Endothelial cell of umbilical vein (primary cell): ENCODE results near the gene NCR2. TPM values are rescaled to one million over a fixed set of nuclear protein-coding genes. Genes with fewer than 3 reads are reported as not detected.

ENCODE experiments used
- BruUV-seq: library from RNA; stranded (reverse); fragments of 400-500 nt; replicated peaks from 2 replicates; lab custom pipeline; 2021; lab: Mats Ljungman, UMichigan
- CTCF ChIA-PET: fragments of 300-600, 350-600 bp; sonication (Branson Sonifier 250); formaldehyde crosslinking; loops from one replicate; lab custom pipeline; 2021; ENCODE audit warnings: antibody characterized with exemption, inconsistent platforms; lab: Charles Lee
- POLR2A ChIA-PET: fragments of 300-600, 350-600 bp; sonication (Branson Sonifier 250); formaldehyde crosslinking; loops from one replicate; lab custom pipeline; 2021; ENCODE audit warnings: antibody characterized with exemption, inconsistent platforms; lab: Charles Lee
- DNase-seq: peaks from one replicate; pipeline ENCODE4 v3.0.0-alpha.2; 2011; ENCODE audit warnings: low read depth, low spot score
- FAIRE-seq: peaks from 2 replicates; lab custom pipeline; 2011; peaks lifted over from hg19 to GRCh38; lab: Jason Lieb, UNC
- H2AFZ ChIP-seq: 2 replicates; pipeline ENCODE4 v1.6.0; 2012; ENCODE audit warnings: low read depth, low read length, control low read depth, inconsistent platforms
- H3K27ac ChIP-seq: 2 replicates; pipeline ENCODE4 v1.5.1; 2011; ENCODE audit warnings: low read depth, mild to moderate bottlenecking, control low read depth, low read length, moderate library complexity; ENCODE audit not compliant: insufficient read depth
- H3K27me3 ChIP-seq, 2 experiments: 2 replicates each; pipeline versions ENCODE4 v1.6.0 to v1.6.1; 2011; ENCODE audit warnings: low read length in 2 of 2, mixed read lengths in 1 of 2; ENCODE audit not compliant: control insufficient read depth in 2 of 2, insufficient read depth in 2 of 2
- H3K36me3 ChIP-seq, 2 experiments: 2 replicates in 1 of 2; 3 replicates in 1 of 2; pipeline ENCODE4 v1.5.1; 2011; ENCODE audit warnings: low read length in 2 of 2, mild to moderate bottlenecking in 1 of 2, moderate library complexity in 1 of 2; ENCODE audit not compliant: control insufficient read depth in 2 of 2, insufficient read depth in 2 of 2; ENCODE audit errors: extremely low read depth in 1 of 2
- H3K4me1 ChIP-seq: 3 replicates; pipeline ENCODE4 v1.5.1; 2011; ENCODE audit warnings: mild to moderate bottlenecking, low read length; ENCODE audit not compliant: control insufficient read depth, insufficient read depth; ENCODE audit errors: extremely low read depth
- H3K4me2 ChIP-seq: 2 replicates; pipeline ENCODE4 v1.6.1; 2011; ENCODE audit warnings: low read length, control low read depth, mixed read lengths; ENCODE audit not compliant: insufficient read depth
- H3K4me3 ChIP-seq, 3 experiments: fragments of 200-600 bp in 1 of 3; sonication (generic), shearing (Covaris generic) in 1 of 3; replicated peaks in 1 of 3; 2 replicates each; pipeline ENCODE4 v1.5.1; 2011 to 2016; ENCODE audit warnings: control low read depth in 3 of 3, low read length in 3 of 3, mild to moderate bottlenecking in 2 of 3, inconsistent platforms in 1 of 3, low read depth in 1 of 3, moderate library complexity in 1 of 3; ENCODE audit not compliant: insufficient read depth in 1 of 3
- H3K79me2 ChIP-seq: 2 replicates; pipeline ENCODE4 v1.6.0; 2012; ENCODE audit warnings: low read length, inconsistent platforms; ENCODE audit not compliant: control insufficient read depth, insufficient read depth
- H3K9ac ChIP-seq: replicated peaks from 2 replicates; pipeline ENCODE3; 2011; ENCODE audit warnings: low read length, control low read depth; ENCODE audit not compliant: insufficient read depth; ENCODE audit errors: extremely low read depth
- H3K9me1 ChIP-seq: replicated peaks from 3 replicates; pipeline ENCODE4 v1.6.0; 2011; ENCODE audit warnings: mild to moderate bottlenecking, low read length; ENCODE audit not compliant: control insufficient read depth, insufficient read depth; ENCODE audit errors: extremely low read depth
- H3K9me3 ChIP-seq: replicated peaks from 2 replicates; pipeline ENCODE4 v1.5.1; 2012; ENCODE audit warnings: low read length, inconsistent platforms; ENCODE audit not compliant: control insufficient read depth, insufficient read depth
- H4K20me1 ChIP-seq: replicated peaks from 2 replicates; pipeline ENCODE3; 2011; ENCODE audit warnings: mild to moderate bottlenecking, low read length; ENCODE audit not compliant: control insufficient read depth, insufficient read depth; ENCODE audit errors: extremely low read depth
- CTCF ChIP-seq, 2 donors: IDR thresholded peaks; 1 replicate in 1 of 2; 2 replicates in 1 of 2; pipeline ENCODE4 v1.5.1; 2011; ENCODE audit warnings: low read length in 2 of 2, mild to moderate bottlenecking in 2 of 2, moderate library complexity in 2 of 2, control low read depth in 1 of 2, inconsistent platforms in 1 of 2, low read depth in 1 of 2; ENCODE audit not compliant: insufficient read depth in 1 of 2; ENCODE audit errors: extremely low read depth in 1 of 2
- EZH2 ChIP-seq: IDR thresholded peaks from 2 replicates; pipeline ENCODE4 v1.6.1; 2012; ENCODE audit warnings: borderline replicate concordance, low read depth, mild to moderate bottlenecking, moderate library complexity, low read length, inconsistent platforms; ENCODE audit not compliant: severe bottlenecking
- FOS ChIP-seq: IDR thresholded peaks from 2 replicates; pipeline ENCODE4 v1.6.1; 2011; ENCODE audit warnings: mild to moderate bottlenecking, low read length, moderate library complexity, borderline replicate concordance; ENCODE audit not compliant: insufficient read depth
- GATA2 ChIP-seq: IDR thresholded peaks from 2 replicates; pipeline ENCODE4 v1.7.0; 2011; ENCODE audit warnings: low read depth, mild to moderate bottlenecking, moderate library complexity, mixed read lengths, low read length; ENCODE audit not compliant: insufficient read length, insufficient read depth
- JUN ChIP-seq: IDR thresholded peaks from 2 replicates; pipeline ENCODE4 v1.6.1; 2011; ENCODE audit warnings: borderline replicate concordance, low read depth; ENCODE audit not compliant: insufficient read length, insufficient read depth
- MAX ChIP-seq: IDR thresholded peaks from 2 replicates; pipeline ENCODE4 v1.6.1; 2011; ENCODE audit not compliant: insufficient read depth, insufficient read length
- MYC ChIP-seq: IDR thresholded peaks from one replicate; pipeline ENCODE4 v1.6.1; 2011; ENCODE audit warnings: mild to moderate bottlenecking, low read depth, low read length
- POLR2A ChIP-seq: IDR thresholded peaks from 2 replicates; pipeline ENCODE4 v1.6.1; 2012; ENCODE audit warnings: low read depth, mild to moderate bottlenecking, control low read depth, low read length
- POLR2AphosphoS5 ChIP-seq: IDR thresholded peaks from 2 replicates; pipeline ENCODE4 v1.6.1; 2012; ENCODE audit warnings: low read depth, mild to moderate bottlenecking, control low read depth, low read length, moderate library complexity; ENCODE audit not compliant: insufficient read depth
- dilution Hi-C: fragments of 300-500 bp; cut with MboI; formaldehyde crosslinking; loops from one replicate; pipeline ENCODE4 v1.15.0; 2019; ENCODE audit warnings: low sequenced_read_pairs; ENCODE audit not compliant: extremely low pct_ligation_motif_present
- intact Hi-C: fragments of 100-400 bp; cut with micrococcal nuclease; formaldehyde crosslinking; loops from one replicate; pipeline ENCODE4 v1.10.0; 2022
- polyA plus RNA-seq, 4 experiments: library from polyadenylated mRNA; depleted of rRNA in 3 of 4; stranded (reverse) in 3 of 4; unstranded in 1 of 4; fragments of >200 nt; gene quantifications; 2 replicates each; pipeline versions ENCODE4 v1.2.1 to v1.2.3, GENCODE V29; 2011 to 2012; ENCODE audit warnings: missing spikeins in 1 of 4
- total RNA-seq: library from RNA; stranded (reverse); gene quantifications from 2 replicates; pipeline ENCODE4 v1.2.3, GENCODE V29; 2021

NCR2 gene
- total and polyA plus RNA-seq, 2 donors (not counting 3 experiments of a cell fraction or from before 2014, with no cell fraction given): not detected

GRCh38 chr6:41337709-41338108, 2.3 kb downstream of the NCR2 start:
- no peak for TF ChIP-seq MYC
- no peak for TF ChIP-seq POLR2A
- TF ChIP-seq JUN: no peak
- TF ChIP-seq EZH2: no peak
- TF ChIP-seq CTCF (IDR thresholded peaks at IDR 0.05; ENCODE audit: extremely low read depth in 1 of 2, insufficient read depth in 1 of 2, low read depth in 1 of 2, low read length in 2 of 2): no peak
- no peak for TF ChIP-seq FOS
- TF ChIP-seq GATA2: no peak
- TF ChIP-seq POLR2AphosphoS5: no peak
- no peak for TF ChIP-seq MAX
- POLR2A ChIA-PET: no interaction called here
- H2AFZ ChIP-seq: no peak overlapping the region
- H3K27ac ChIP-seq: no peak overlapping the region
- no peaks in the 10 kb centered on the region for H3K9me1 ChIP-seq
- H3K4me1 ChIP-seq: no peaks in the 10 kb centered on the region
- no peak overlapping the region for H3K4me3 ChIP-seq
- CTCF ChIA-PET: interaction anchor here (0.7 to 1.6 kb wide), 3 partner anchors 19 to 31 kb away, joined by 3 to 9 read pairs (median 4); no protein-coding TSS in a partner anchor
- no peaks in the 10 kb centered on the region for H4K20me1 ChIP-seq
- H3K79me2 ChIP-seq: no peaks in the 10 kb centered on the region
- no TSS peak for BruUV-seq
- dilution Hi-C loops: no loop called here
- no peaks in the 10 kb centered on the region for H3K36me3 ChIP-seq
- no peaks in the 10 kb centered on the region for H3K9me3 ChIP-seq
- no peak for DNase-seq
- intact Hi-C loops: no loop called here
- H3K9ac ChIP-seq: no peak overlapping the region
- no peak overlapping the region for H3K4me2 ChIP-seq
- peaks cover 0 to 6% of the 10 kb centered on the region in 2 experiments for H3K27me3 ChIP-seq
- FAIRE-seq: no peak
